Bone marrow (tissue), 2 donors: Measurements from ENCODE around the gene TSHZ2.

Experiments
- DNase-seq, 2 donors: peaks; one replicate each; lab custom pipeline; 2025; lab: John Stamatoyannopoulos, UW

The TSHZ2 gene

GRCh38 chr20:53064935-53065334 lies 92.8 kb downstream of the TSHZ2 start:
- no peak for DNase-seq

GRCh38 chr20:53068241-53068640 lies 96.1 kb downstream of the TSHZ2 start:
- DNase-seq = no peak

- DNase-seq = no peak
These were observed 97.0 kb downstream of the TSHZ2 start for GRCh38 chr20:53069132-53069531.

- no peak for DNase-seq
These were observed 98.1 kb downstream of the TSHZ2 start for GRCh38 chr20:53070224-53070623.

- no peak for DNase-seq
These were observed 98.7 kb downstream of the TSHZ2 start for GRCh38 chr20:53070706-53071392.

GRCh38 chr20:53071833-53072232 lies 99.7 kb downstream of the TSHZ2 start:
- no peak for DNase-seq

GRCh38 chr20:53072923-53073579 lies 100.9 kb downstream of the TSHZ2 start:
- no peak for DNase-seq

- no peak for DNase-seq
These were observed 101.7 kb downstream of the TSHZ2 start for GRCh38 chr20:53073636-53074415.

- DNase-seq = no peak
These were observed 102.7 kb downstream of the TSHZ2 start for GRCh38 chr20:53074811-53075314.

GRCh38 chr20:53076668-53077067 lies 104.5 kb downstream of the TSHZ2 start:
- no peak for DNase-seq

GRCh38 chr20:53077373-53078205 lies 105.4 kb downstream of the TSHZ2 start:
- no peak for DNase-seq

- DNase-seq = no peak
These were observed 106.6 kb downstream of the TSHZ2 start for GRCh38 chr20:53078761-53079160.

GRCh38 chr20:53079261-53079691 lies 107.1 kb downstream of the TSHZ2 start:
- DNase-seq = no peak

GRCh38 chr20:53079828-53080686 lies 107.9 kb downstream of the TSHZ2 start:
- DNase-seq = no peak

- no peak for DNase-seq
These were observed 108.5 kb downstream of the TSHZ2 start for GRCh38 chr20:53080687-53080962.

GRCh38 chr20:53080969-53081871 lies 109.1 kb downstream of the TSHZ2 start:
- DNase-seq = no peak

GRCh38 chr20:53081916-53082863 lies 110.0 kb downstream of the TSHZ2 start:
- DNase-seq = no peak

GRCh38 chr20:53083411-53083810 lies 111.3 kb downstream of the TSHZ2 start:
- no peak for DNase-seq
